ENCODE results near the gene TMC6.

Gene TMC6

DNA sequence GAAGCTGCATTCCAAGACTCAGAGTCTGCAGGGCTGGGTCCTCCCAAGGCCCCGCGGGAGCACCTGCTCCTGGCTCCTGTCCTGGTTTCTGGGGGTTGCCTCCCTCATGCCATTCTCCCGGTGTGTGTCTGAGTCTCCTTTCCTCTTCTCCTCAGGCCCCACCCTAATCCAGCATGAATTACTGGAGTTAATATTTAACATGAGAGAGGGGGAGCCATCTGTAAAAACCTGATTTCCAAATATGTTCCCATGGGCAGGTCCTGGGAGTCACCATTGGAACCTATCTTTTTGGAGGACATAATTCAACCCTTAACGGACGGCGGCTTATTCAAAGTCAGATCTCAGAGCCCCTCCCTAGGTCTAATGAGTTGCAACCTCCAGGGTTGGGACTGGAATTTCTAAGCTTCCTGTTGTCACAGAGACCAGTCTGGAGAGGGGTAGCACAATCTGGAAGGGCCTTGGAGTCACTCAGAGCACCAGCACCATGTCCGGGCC is 23.0 kb upstream of the TMC6 start:
- in situ Hi-C loops (cut with HindIII; ENCODE audit: low sequenced_read_pairs), result no loop called here
- no peak overlapping the region for H3K4me3 ChIP-seq (ENCODE audit: low read depth, low read length)
- no peak for DNase-seq (ENCODE audit: low read depth, low spot score)
- TF ChIP-seq, protein P1, sequence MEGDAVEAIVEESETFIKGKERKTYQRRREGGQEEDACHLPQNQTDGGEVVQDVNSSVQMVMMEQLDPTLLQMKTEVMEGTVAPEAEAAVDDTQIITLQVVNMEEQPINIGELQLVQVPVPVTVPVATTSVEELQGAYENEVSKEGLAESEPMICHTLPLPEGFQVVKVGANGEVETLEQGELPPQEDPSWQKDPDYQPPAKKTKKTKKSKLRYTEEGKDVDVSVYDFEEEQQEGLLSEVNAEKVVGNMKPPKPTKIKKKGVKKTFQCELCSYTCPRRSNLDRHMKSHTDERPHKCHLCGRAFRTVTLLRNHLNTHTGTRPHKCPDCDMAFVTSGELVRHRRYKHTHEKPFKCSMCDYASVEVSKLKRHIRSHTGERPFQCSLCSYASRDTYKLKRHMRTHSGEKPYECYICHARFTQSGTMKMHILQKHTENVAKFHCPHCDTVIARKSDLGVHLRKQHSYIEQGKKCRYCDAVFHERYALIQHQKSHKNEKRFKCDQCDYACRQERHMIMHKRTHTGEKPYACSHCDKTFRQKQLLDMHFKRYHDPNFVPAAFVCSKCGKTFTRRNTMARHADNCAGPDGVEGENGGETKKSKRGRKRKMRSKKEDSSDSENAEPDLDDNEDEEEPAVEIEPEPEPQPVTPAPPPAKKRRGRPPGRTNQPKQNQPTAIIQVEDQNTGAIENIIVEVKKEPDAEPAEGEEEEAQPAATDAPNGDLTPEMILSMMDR (IDR thresholded peaks at IDR 0.05; ENCODE audit: low read depth, low read length), result no peak

DNA sequence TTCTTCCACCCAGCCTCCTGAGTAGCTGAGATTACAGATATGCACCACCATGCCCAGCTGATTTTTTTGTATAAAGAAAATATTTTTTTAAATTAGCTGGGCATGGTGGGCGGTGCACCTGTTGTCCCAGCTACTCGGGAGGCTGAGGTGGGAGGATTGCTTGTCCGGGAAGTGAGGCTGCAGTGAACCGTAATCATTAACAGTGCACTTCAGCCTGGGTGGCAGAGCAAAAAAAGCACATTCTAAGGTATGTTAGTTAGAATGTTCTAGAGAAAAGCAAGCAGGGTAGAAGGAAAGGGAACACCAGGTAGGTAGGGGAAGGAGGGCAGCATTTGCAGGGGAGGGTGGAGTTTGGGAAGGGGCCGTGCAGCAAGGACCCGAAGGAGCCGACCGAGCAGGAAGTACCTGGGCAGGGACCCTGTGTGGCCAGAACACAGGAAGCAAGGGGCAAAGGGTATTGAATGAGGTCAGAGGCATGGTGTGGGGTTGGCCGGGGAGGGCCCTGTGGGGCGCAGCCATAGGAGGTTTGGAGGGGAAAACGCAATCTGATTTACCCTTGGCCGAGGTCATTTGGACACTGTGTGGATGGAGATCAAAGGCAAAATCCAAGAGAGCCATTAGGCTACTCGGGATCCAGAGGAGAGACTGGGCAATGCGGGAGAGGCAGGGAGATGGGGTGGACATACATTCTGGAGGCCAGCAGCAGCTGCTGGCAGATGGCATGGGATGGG is 19.9 kb upstream of the TMC6 start:
- in situ Hi-C loops (cut with HindIII; ENCODE audit: low sequenced_read_pairs), result no loop called here
- TF ChIP-seq, protein P1 (IDR thresholded peaks at IDR 0.05; ENCODE audit: low read depth, low read length), result no peak
- H3K4me3 ChIP-seq (ENCODE audit: low read depth, low read length), result no peak overlapping the region
- DNase-seq (ENCODE audit: low read depth, low spot score), result no peak

DNA sequence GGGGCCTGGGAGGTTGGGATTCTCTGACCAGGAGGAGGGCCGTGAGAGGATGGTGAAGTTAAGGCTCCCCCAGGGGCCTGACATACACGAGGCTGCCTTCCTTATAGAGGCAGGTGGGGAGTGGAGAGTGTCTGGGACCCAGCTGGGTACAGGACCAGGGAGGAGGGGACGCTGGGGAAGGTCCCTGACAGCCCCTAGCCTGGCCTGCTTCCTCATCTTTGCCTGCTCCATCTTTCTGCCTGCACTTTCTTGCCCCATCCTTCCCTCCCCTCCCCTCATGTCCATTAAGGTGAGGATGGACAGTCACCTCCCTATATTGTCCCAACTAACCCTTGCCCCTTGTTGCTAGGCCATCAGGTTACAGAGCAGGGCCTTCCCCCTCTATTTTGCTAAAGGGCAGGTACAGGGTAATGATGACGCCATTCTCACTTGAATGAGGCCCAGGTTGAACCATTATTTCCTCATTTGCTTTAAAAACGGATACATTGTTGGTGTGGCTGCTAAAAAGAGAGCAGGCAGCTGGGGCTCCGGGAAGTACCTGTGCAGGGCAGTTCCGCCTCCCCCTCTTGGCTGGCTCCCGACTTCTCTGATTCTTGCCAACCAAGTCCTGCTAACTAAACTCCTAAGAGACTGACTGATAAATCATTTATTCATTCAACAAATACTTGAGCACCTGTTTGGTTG is 18.9 kb upstream of the TMC6 start:
- in situ Hi-C loops (cut with HindIII; ENCODE audit: low sequenced_read_pairs), result no loop called here
- no peak for DNase-seq (ENCODE audit: low read depth, low spot score)
- no peak overlapping the region for H3K4me3 ChIP-seq (ENCODE audit: low read depth, low read length)
- TF ChIP-seq, protein P1 (IDR thresholded peaks at IDR 0.05; ENCODE audit: low read depth, low read length), result no peak

DNA sequence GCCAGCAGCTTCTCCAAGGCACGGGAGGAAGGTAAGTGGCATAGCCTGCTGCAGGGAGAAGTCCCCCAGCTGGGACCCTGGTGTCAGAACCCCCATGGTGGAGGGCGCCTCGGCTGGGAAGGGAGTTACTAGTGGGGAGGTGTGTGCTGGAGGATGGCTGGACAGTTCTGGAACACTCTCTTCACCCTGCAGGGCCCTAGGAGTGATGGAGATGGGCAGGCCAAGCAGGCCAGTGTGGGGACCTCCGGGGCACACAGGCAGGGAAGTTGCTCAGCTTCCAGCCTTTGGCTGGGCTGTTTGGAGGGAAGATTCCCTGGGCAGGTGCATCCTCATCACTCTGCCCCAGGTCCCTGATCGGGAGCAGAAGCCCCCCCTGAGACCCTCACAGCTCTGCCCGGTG is 18.3 kb upstream of the TMC6 start:
- TF ChIP-seq, protein P1 (IDR thresholded peaks at IDR 0.05; ENCODE audit: low read depth, low read length), result no peak
- in situ Hi-C loops (cut with HindIII; ENCODE audit: low sequenced_read_pairs), result no loop called here
- no peak overlapping the region for H3K4me3 ChIP-seq (ENCODE audit: low read depth, low read length)
- DNase-seq (ENCODE audit: low read depth, low spot score), result no peak

DNA sequence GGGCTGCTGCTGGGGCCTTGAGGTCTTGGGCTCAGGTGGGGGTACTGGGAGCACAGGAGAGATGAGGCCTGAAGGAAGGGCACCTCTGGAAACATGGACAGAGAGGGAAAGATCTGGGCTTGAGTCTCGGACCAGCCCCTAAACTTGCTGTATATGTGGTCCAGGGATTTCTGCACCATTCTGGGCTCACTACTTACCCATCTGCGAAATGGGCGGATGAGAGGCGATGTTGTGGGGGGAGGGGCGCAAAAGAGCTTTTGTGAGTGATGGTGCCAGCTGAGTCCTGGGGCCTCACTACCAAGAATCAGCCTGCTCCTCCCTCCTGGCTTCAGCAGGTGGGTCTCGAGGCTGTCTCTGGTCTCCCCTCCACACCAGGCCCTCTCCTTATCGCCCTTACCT is 17.9 kb upstream of the TMC6 start:
- H3K4me3 ChIP-seq (ENCODE audit: low read depth, low read length), result no peak overlapping the region
- TF ChIP-seq, protein P1 (IDR thresholded peaks at IDR 0.05; ENCODE audit: low read depth, low read length), result no peak
- in situ Hi-C loops (cut with HindIII; ENCODE audit: low sequenced_read_pairs), result no loop called here

DNA sequence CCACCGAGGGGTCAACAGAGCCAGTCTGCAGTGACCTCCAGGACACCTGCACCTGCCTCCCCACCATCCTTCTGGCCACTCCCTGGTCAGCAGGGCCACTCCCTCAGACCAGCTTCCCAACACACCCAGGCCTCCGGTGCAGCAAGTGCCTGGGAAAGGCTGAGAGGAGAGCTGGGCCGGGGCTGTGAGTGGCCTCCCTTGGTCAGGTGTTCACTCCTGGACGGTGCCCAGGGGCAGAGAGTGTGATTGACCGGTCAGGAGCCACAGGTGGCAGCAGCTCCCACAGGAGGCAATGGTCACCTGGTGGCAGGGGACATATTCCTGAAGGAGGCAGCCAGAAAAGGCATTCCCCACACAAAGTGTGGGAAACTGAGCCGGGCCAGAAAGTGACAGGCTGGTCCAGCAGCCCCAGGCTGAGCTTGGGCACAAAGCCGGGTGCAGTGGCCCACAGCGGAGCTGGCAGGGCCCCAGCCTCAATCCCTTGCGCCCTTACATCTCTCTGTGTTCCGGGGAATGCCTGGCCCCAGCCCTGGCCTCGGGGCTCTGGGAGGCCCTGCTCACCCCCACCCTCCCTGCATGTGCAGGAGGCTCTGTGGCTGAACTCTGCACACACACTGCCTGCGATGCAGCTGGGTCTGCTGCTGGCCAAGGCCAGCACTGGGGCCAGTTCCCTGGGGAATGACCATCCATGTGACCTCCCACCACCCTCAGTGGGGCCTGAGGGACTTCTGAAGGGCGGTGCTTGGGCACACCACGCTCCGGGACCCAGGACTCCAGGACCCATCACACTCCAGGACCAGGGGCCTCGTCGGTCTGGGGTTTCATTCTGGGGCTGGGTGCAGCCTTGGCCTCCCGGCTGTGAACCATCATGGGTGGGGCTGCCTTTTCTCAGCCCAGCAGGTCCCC is 16.4 kb upstream of the TMC6 start:
- no peak overlapping the region for H3K4me3 ChIP-seq (ENCODE audit: low read depth, low read length)
- TF ChIP-seq, protein P1 (IDR thresholded peaks at IDR 0.05; ENCODE audit: low read depth, low read length), result no peak
- no peak for DNase-seq (ENCODE audit: low read depth, low spot score)
- in situ Hi-C loops (cut with HindIII; ENCODE audit: low sequenced_read_pairs), result no loop called here

More for the DNA sequence above, 17.9 kb upstream of the TMC6 start:
- DNase-seq (ENCODE audit: low read depth, low spot score), result no peak
